OCI-LY1 (cell line): Measurements from ENCODE around the gene PTPRD.

Source experiments
- CTCF ChIP-seq: fragments of 200-600 bp; sonication (generic), shearing (Covaris generic); IDR thresholded peaks from 2 replicates; pipeline ENCODE4 v1.5.1; 2017; ENCODE audit warnings: mild to moderate bottlenecking, antibody characterized with exemption, low read length, moderate library complexity, mixed read lengths
- EZH2 ChIP-seq: fragments of 200-600 bp; sonication (generic), shearing (Covaris generic); IDR thresholded peaks from 2 replicates; pipeline ENCODE4 v1.8.0; 2017; ENCODE audit warnings: borderline replicate concordance, mixed run types, mild to moderate bottlenecking, antibody characterized with exemption, low read length, moderate library complexity, mixed read lengths

- TF ChIP-seq CTCF, result no peak
- no peak for TF ChIP-seq EZH2
These were observed 1134.1 kb downstream of the PTPRD start for GRCh38 chr9:9478741-9479140.
